ENCODE measurements around the gene RNF31. TPM values are rescaled to one million over a fixed set of nuclear protein-coding genes. Genes with fewer than 3 reads are reported as not detected.

RNF31 gene
- total RNA-seq, 1 experiment from 2014 or later: 32.1 TPM

DNA sequence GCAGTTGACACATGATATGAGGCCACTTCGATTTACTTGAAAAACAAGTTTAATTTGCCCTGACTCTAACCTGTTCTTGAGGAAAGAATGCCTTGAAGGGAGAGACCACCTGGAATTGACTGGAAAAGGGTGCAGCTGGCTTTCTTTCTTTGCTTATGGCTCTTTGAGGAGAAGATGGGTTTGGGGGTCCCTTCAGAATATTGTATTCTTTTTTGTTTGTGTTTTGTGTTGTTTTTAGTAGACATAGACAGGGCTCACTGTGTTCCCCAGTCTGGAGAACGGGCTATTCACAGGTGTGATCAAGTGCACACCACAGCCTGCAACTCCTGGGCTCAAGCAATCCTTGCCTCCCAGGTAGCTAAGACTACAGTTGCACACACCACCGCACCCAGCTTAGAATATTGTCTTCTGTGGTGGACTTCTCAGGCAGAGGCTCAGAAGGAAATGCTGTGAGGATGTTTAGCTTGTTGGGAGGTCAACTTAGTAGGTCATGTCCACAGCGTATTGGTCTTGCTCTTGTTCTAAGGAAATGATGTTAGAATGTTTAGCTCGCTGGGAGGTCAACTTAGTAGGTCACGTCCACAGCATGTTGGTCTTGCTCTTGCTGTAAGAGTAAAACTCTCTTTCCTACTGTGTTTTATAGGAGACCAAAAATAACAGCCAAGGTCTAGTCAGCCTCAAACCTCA, 31.0 kb upstream of the RNF31 start:
- DNase-seq (ENCODE audit: low spot score): no peak

DNA sequence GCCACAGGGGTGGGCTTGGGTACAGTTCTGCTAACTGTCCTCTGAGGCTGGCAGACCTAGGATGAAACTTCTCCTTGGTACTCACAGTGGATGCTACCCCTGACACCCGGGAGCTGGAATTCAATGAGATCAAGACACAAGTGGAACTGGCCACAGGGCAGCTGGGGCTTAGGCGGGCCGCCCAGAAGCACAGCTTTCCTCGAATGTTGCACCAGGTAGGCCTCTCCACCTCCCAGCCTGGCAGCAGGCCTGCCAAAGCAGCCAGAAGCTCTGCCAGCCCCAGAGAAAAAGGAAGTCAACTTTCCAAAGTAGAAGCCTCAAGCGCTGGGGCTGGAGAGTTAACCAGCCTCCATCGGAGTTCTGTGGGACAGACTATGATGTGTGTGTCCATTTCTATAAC, 30.1 kb upstream of the RNF31 start:
- no peak for DNase-seq (ENCODE audit: low spot score)

DNA sequence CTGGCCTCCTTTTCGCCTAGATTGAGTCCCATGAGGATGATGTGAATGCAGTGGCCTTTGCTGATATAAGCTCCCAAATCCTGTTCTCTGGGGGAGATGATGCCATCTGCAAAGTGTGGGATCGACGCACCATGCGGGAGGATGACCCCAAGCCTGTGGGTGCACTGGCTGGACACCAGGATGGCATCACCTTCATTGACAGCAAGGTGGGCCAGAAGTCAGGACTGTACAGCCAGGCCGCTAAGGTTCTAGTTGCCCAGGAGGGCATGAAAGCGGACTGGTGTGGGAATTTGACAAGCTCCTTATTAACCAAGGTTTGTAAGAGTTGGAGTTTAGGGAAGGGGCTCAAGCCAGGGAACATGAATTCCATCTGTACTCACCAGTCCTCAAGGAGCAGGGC, 27.6 kb upstream of the RNF31 start:
- no peak for DNase-seq (ENCODE audit: low spot score)

DNA sequence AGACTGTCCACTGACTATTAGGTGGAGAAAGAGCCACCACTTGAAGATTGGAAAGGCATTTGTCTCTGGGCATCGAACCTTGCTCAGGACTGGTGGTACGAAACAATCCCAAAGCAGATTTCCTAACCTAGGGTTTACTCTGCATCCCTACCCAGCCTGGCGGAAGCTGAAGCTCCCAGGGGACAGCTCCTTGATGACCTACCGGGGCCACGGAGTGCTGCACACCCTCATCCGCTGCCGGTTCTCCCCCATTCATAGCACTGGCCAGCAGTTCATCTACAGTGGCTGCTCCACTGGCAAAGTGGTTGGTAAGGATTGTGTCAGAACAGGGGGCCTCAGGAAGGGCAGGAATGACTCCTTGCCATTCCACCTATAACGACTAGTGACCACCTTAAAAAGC, 26.1 kb upstream of the RNF31 start:
- DNase-seq (ENCODE audit: low spot score): no peak

DNA sequence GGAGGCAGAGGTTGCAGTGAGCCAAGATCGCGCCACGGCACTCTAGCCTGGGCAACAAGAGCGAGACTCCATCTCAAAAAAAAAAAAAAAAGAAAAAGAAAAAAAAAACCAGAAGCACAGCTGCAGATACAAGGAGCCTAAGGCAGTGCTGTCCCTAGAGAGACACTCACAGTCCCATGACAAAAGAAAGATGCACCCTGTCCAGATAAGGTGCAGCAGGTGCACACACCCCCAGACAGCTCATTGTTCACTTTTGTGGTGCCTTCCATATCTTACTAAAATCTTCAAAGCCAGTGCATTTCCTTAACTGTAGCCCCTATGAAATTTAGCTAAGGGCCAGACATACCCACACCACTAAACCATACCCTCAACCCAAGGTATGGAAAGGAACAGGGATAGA, 24.9 kb upstream of the RNF31 start:
- no peak for DNase-seq (ENCODE audit: low spot score)

DNA sequence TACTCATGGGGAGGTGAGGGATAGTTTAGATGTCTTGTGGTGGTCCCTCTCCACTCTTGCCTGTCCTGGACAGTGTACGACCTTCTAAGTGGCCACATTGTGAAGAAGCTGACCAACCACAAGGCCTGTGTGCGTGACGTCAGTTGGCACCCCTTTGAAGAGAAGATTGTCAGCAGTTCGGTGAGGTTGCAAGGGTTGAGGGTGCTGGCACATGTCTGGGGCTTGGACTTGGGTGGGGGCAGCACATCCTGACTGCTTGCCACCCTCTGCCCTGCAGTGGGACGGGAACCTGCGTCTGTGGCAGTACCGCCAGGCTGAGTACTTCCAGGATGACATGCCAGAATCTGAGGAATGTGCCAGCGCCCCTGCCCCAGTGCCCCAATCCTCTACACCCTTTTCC, 24.4 kb upstream of the RNF31 start:
- no peak for DNase-seq (ENCODE audit: low spot score)

DNA sequence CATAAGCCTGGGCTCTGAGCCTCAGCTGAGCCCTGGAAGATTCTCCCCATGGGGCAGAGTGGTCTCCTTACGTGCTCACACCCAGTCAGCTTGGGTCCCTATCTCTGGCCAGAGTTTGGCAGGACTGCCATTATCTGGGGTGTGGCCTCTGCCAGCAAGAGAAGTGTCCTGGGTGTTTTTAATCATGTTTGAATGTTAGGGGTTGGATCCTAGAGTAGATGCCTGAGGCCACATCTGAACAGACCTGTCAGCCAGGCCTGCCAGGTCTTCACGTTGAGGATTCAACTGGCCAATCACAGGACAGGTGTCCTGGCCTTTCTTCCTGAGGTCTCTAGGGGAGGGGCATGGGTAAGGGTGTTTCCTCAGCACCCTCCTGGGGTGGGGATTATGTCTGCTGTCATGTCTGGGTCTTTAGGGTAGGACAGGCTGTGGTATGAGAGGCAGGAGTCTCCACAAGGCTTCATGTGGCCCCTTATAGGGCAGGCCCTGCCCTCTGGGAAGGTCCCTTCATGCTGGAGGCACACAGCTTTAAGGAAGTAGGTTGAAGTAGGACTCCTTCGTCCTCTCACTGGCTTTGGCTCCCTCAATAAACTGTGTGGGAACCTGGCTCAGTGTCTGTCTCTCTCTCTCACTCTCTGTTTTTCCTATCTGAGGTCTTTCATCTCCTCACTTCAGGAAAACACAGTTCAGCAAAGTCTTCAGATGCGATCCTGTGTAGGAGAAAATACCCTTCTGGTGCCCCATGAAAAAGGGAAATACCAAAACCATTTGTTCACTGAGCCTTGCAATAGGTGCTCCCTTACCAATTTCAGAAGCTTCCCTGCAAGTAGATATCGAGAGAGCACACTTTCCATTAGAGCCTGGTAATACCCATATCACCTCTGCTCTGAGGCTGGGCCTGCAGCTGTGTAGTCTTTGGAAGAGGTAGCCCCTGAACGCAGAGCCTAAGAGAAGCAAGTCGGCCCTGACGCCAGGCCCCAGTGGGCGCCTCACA, 23.6 kb upstream of the RNF31 start:
- DNase-seq (ENCODE audit: low spot score): no peak

DNA sequence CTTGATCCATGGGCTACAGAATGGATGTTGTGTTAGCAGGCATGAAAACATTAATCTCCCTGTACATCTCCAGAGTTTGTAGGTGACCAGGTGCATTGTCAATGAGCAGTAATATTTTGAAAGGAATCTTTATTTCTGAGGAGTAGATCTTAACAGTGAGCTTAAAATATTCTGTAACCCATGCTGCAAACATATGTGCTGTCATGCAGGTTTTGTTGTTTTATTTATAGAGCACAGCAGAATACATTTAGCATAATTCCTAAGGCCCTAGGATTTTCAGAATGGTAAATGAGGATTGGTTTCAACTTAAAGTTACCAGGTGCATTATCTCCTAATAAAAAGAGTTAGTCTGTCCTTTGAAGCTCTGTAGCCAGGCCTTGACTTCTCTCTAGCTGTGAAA, 20.4 kb upstream of the RNF31 start:
- DNase-seq (ENCODE audit: low spot score): no peak

DNA sequence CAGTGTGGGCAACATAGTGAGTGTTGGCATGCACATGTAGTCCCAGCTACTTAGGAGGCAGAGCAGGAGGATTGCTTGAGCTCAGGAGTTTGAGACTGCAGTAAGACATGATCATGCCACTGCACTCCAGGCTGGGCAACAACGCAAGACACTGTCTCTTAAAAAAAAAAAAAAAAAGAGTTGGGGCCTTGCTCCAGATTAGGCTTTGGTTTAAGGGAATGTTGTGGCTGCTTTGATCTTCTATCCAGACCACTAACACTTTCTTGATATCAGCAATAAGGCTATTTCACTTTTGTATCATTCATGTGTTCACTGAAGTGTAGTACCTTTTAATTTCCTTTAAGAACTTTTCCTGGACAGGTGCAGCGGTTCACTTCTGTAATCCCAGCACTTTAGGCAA, 19.6 kb upstream of the RNF31 start:
- no peak for DNase-seq (ENCODE audit: low spot score)

DNA sequence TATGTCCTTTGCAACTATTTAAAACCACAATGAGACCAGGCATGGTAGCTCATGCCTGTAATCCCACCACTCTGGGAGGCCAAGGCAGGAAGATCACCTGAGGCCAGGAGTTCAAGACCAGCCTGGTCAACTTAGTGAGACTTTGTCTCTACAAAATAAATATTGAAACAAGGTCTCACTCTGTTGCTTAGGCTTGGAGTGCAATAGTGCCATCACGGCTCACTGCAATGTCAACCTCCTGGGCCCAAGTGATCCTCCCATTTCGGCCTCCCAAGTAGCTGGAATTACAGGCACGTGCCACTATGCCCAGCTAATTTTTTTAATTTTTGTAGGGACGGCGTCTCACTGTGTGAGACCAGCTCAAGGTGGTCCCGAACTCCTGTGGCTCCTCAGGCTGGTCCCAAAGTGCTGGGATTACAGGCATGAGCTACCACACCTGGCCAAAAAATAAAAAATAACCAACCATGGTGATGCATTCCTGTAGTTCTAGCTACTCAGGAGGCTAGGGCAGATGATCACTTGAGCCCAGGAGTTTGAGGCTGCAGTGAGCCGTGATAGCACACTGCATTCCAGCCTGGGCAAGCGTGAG, 17.8 kb upstream of the RNF31 start:
- no peak for DNase-seq (ENCODE audit: low spot score)

DNA sequence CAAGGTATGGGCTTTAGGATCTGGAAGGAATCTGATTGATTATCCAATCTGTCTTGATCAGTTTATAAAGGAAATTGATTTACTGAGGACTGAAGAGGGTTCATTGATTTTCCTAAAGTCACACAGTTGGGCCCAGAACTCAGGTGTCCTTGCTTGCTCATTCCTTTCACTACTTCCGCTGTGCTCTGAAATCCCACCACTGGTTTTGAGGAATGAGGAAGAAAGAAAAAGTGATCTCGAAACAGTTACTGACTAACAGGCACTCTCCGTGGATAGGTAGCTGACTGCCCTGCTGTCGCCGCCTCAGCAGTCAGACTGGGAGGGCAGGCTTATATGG, 16.9 kb upstream of the RNF31 start, which contains the start of gene FITM1:
TSS of gene FITM1 (plus strand) at position 280 of the 337 bp plus-strand sequence. CDS start 905 bp downstream, outside the sequence.
- DNase-seq (ENCODE audit: low spot score): no peak

DNA sequence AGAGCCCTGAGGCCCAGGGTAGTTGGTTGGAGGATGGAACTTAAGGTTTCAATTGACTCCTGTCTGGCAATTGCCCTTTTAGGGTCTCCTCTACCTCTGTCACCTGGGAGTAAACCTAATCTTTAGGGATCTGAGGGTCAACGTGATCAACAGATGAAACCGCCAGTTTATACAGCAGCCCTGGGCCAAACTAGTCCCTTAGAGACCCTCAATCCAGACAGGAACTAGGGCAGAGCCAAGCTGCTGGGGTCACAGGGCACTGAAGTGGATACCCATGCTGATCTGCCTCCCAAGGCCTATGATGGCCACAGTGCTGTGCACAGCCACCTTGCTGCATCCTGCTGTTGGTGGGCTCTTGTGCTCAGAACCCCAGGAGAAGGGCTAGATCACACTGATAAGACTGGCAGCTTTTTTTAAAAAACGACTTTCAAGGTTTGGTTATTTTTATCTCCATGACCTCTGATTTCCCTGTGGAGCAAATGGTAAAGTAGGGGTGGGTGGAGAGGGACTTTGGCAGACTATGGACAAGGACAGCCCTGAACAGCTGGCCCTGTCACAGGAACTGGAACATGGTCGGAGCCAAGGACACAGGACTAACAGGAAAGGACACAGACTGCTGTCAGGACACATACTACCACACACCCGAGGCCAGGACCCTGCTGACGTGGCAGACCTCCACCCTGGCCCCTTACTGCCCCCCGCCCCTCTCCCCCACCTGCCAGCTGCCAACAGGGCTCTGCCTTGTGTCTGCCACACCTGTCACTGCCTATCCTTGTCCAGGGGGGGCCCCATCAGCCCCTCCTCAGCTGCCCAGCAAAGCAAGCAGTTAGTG, 16.4 kb upstream of the RNF31 start:
- DNase-seq (ENCODE audit: low spot score): no peak

DNA sequence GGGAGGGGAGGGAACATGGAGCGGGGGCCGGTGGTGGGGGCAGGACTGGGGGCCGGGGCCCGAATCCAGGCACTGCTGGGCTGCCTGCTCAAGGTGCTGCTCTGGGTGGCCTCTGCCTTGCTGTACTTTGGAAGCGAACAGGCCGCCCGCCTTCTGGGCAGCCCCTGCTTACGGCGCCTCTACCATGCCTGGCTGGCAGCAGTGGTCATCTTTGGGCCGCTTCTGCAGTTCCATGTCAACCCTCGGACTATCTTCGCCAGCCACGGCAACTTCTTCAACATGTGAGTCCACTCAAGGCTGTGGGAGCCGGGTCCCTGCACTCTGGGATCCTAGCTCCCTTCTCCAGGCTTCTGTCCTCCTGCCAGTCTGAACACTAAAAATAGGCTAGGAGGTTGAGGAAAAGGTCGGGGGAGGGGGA, 15.7 kb upstream of the RNF31 start:
- DNase-seq (ENCODE audit: low spot score): no peak

DNA sequence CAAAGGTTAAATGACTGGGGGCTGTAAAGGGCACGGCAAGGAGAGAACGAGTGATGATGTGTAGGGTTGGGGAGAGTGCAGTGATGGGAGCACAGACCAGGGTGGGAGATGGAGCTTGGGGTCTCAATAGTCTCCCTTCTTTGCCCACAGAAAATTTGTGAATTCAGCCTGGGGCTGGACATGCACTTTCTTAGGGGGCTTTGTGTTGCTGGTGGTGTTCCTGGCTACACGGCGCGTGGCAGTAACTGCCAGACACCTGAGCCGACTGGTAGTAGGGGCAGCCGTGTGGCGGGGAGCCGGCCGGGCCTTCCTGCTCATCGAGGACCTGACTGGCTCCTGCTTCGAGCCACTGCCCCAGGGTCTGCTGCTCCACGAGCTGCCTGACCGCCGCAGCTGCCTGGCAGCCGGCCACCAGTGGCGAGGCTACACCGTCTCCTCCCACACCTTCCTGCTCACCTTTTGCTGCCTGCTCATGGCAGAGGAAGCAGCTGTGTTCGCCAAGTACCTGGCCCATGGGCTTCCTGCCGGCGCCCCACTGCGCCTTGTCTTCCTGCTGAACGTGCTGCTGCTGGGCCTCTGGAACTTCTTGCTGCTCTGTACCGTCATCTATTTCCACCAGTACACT, 15.1 kb upstream of the RNF31 start:
- DNase-seq (ENCODE audit: low spot score): no peak

DNA sequence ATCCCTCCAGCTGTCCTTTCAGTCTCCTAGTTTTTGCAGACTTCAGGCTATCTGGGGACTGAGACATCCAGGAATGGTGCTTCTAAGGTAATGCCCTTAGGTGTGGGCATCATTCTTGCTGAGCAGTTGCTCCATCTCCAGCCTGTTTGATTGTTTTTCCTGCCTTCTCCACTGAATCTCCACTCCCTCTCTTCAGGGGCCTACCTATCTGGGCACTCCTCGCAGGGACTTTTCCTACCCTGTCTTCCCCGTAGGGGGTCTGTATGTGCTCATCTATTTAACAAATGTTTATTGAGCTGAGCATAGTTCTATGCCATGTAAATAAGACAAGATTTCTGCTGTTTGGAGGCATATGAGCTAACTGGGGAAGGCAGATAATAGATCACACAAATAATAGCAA, 14.3 kb upstream of the RNF31 start:
- DNase-seq (ENCODE audit: low spot score): no peak

DNA sequence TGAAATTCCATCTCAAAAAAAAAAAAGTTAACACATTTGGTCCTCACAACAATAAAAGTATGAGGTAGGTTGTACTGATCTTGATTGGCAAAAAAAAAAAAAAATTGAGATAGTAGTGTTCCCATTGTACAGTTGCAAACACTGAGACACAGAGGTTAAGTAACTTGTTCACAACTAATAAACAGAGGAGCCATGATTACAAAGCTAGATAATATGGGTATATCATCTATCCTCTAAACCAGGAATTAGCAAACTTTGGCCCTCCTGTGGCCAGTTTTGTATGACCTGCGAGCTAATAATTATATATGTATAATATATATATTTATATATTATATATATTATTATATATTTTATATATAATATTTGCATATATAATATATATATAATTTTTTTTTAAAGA, 13.6 kb upstream of the RNF31 start:
- no peak for DNase-seq (ENCODE audit: low spot score)

DNA sequence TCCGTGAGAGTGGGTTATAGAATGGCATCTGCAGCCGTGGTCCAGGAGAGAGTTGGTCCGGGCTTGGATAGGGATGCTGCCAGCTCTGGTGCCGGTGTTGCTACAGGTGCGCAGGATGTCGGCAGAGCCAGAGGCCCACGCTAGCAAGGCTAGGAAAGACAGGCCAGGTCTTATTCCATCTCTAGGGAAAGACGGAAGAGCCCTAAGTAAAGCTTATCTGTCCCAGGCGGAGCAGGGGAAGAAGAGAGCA, 11.8 kb upstream of the RNF31 start:
- no peak for DNase-seq (ENCODE audit: low spot score)

DNA sequence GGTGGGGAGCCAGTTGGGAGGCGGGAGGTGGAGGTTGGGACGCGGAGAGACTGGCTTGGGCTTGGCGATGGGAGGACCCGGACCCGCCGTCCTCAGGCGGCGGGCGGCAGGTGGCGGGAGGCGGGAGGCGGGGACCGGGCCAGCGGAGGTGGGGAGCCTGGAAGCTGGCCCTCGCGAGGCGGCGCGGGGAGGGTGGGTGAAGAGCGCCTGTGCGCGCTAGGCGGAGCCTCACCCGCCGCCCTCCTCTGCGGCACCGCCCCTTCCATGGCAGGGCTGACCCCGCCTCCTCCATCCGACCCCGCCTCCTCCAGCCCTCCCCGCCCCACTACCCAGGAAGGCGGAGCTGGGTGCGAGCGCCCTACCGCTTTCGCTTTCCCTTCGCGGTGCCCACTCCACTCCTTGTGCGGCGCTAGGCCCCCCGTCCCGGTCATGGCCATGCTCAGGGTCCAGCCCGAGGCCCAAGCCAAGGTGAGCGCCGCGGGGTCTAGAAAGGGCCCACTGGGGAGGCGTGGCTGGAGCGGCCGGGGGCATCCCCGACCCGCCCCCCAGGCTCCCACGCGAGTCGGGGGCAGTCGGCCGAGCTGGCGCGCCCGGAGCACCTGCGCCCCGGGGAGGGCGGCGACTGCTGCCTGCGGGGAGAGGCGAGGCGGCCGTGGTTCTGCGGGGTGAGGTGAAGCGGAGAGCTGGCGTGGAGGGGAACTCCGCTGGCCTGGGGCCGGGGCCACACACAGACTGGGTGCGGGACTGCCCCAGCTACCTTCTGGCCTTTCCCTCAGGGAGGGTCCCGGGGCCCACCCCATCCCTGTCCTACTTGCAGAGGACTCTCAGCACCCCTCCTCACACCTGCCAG, 11.2 kb upstream of the RNF31 start, which contains the start of gene PSME1:
TSS of gene PSME1 (plus strand) at position 361 of the 850 bp plus-strand sequence. CDS start at position 430, 69 bp downstream.
- DNase-seq (ENCODE audit: low spot score): peak; percentile 64

DNA sequence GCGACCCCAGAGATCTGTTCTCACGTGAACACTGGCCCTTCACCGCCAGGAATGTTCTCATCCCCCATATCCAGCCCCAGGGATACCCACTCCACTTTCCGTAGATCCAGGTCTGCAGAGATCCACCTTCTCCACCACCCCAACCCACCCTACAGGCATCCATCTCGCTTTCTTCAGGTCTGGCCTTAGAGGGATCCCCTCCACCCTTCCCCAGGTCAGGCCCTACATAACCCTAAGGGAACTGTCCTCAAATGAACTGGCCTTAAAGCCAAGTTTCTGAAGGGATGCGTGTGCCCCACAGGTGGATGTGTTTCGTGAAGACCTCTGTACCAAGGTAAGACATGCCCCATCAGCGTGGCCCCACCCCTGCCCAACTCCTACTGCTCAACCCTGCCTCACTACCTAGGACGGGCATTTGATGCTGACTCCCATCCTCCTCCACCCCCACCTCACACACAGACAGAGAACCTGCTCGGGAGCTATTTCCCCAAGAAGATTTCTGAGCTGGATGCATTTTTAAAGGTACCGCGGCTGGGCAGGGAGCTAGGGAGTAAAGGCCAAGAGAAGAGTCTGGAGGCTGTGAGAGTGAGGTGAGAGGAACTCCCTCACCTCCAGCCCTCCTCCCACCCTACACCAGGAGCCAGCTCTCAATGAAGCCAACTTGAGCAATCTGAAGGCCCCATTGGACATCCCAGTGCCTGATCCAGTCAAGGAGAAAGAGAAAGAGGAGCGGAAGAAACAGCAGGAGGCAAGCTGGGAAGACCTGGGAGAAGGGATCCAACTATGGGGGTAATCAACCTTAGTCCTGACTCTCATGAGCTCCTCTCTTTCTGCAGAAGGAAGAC, 10.4 kb upstream of the RNF31 start:
- DNase-seq (ENCODE audit: low spot score): no peak

Measured in A172 (cell line).